ENCODE data around the gene EHD4.

The EHD4 gene

GRCh38 chr15:41932101-41932500, 40.3 kb downstream of the EHD4 start:
- no peak for TF ChIP-seq FOXP2 (optimal IDR thresholded peaks at IDR 0.05; ENCODE audit: borderline replicate concordance, extremely low read depth, extremely low read length, insufficient read depth)
- no peak for TF ChIP-seq REST (IDR thresholded peaks at IDR 0.05; ENCODE audit: insufficient read depth in 1 of 2, low read depth in 2 of 2, low read length in 2 of 2)
- TF ChIP-seq TAF1 (IDR thresholded peaks at IDR 0.05; ENCODE audit: borderline replicate concordance, insufficient read depth, low read length) = no peak

- TF ChIP-seq FOXP2 (optimal IDR thresholded peaks at IDR 0.05; ENCODE audit: borderline replicate concordance, extremely low read depth, extremely low read length, insufficient read depth) = no peak
- no peak for TF ChIP-seq TAF1 (IDR thresholded peaks at IDR 0.05; ENCODE audit: borderline replicate concordance, insufficient read depth, low read length)
- no peak for TF ChIP-seq POLR2AphosphoS5 (IDR thresholded peaks at IDR 0.05; ENCODE audit: low read depth, low read length)
- TF ChIP-seq REST (IDR thresholded peaks at IDR 0.05; ENCODE audit: insufficient read depth in 1 of 2, low read depth in 2 of 2, low read length in 2 of 2) = no peak
- no peak for TF ChIP-seq SIN3A (IDR thresholded peaks at IDR 0.05; ENCODE audit: borderline replicate concordance, insufficient read depth, low read length)
Measured at GRCh38 chr15:41930867-41931222, 41.5 kb downstream of the EHD4 start.

- no peak for TF ChIP-seq TAF1 (IDR thresholded peaks at IDR 0.05; ENCODE audit: borderline replicate concordance, insufficient read depth, low read length)
- no peak for TF ChIP-seq SIN3A (IDR thresholded peaks at IDR 0.05; ENCODE audit: borderline replicate concordance, insufficient read depth, low read length)
Measured at GRCh38 chr15:41930221-41930866, 42.0 kb downstream of the EHD4 start.

GRCh38 chr15:41928637-41929620, 43.4 kb downstream of the EHD4 start:
- TF ChIP-seq REST (IDR thresholded peaks at IDR 0.05; ENCODE audit: insufficient read depth in 1 of 2, low read depth in 2 of 2, low read length in 2 of 2) (no peak), SIN3A (IDR thresholded peaks at IDR 0.05; ENCODE audit: borderline replicate concordance, insufficient read depth, low read length) (no peak), TAF1 (IDR thresholded peaks at IDR 0.05; ENCODE audit: borderline replicate concordance, insufficient read depth, low read length) (no peak), FOXP2 (optimal IDR thresholded peaks at IDR 0.05; ENCODE audit: borderline replicate concordance, extremely low read depth, extremely low read length, insufficient read depth) (no peak), POLR2AphosphoS5 (IDR thresholded peaks at IDR 0.05; ENCODE audit: low read depth, low read length) (no peak)

- TF ChIP-seq POLR2AphosphoS5 (IDR thresholded peaks at IDR 0.05; ENCODE audit: low read depth, low read length) (no peak), TAF1 (IDR thresholded peaks at IDR 0.05; ENCODE audit: borderline replicate concordance, insufficient read depth, low read length) (no peak), FOXP2 (optimal IDR thresholded peaks at IDR 0.05; ENCODE audit: borderline replicate concordance, extremely low read depth, extremely low read length, insufficient read depth) (no peak), SIN3A (IDR thresholded peaks at IDR 0.05; ENCODE audit: borderline replicate concordance, insufficient read depth, low read length) (no peak), REST (IDR thresholded peaks at IDR 0.05; ENCODE audit: insufficient read depth in 1 of 2, low read depth in 2 of 2, low read length in 2 of 2) (no peak)
Measured at GRCh38 chr15:41928100-41928499, 44.3 kb downstream of the EHD4 start.

Data from PFSK-1 (cell line).